Hematopoietic multipotent progenitor cell treated with erythropoietin and hydrocortisone succinate and interleukin-3 and kit ligand, for 4 days (in vitro differentiated cells): ENCODE data around the gene MEMO1.
"Not testable (repeated sequence)": the region's sequence is repeated elsewhere in the genome, so short reads cannot be mapped to it uniquely, and the experiment has no call there.

ENCODE experiments used
- DNase-seq: peaks from one replicate; pipeline ENCODE4 v3.0.0-alpha.2; 2015

MEMO1 gene

GRCh38 chr2:31997653-31998052 is 13.2 kb downstream of the MEMO1 start:
- DNase-seq, result peak; percentile 21

- no peak for DNase-seq
These were observed 14.1 kb downstream of the MEMO1 start for GRCh38 chr2:31996571-31997150.

- no peak for DNase-seq
These were observed 17.9 kb downstream of the MEMO1 start for GRCh38 chr2:31992934-31993333.

- DNase-seq, result no peak
These were observed 18.7 kb downstream of the MEMO1 start for GRCh38 chr2:31992025-31992579.

- DNase-seq, result no peak
These were observed 20.9 kb downstream of the MEMO1 start for GRCh38 chr2:31989946-31990345.

GRCh38 chr2:31987454-31988220 is 23.2 kb downstream of the MEMO1 start:
- peak; percentile 47 for DNase-seq

GRCh38 chr2:31986906-31987305 is 23.9 kb downstream of the MEMO1 start:
- no peak for DNase-seq

GRCh38 chr2:31983762-31984467 is 26.9 kb downstream of the MEMO1 start:
- no peak for DNase-seq

GRCh38 chr2:31980674-31981356 is 30.0 kb downstream of the MEMO1 start:
- DNase-seq, result peak; percentile 89

GRCh38 chr2:31979956-31980355 is 30.9 kb downstream of the MEMO1 start:
- DNase-seq, result no peak

GRCh38 chr2:31979018-31979417 is 31.8 kb downstream of the MEMO1 start:
- DNase-seq, result peak; percentile 25

- DNase-seq, result no peak
These were observed 32.4 kb downstream of the MEMO1 start for GRCh38 chr2:31978436-31978835.

- DNase-seq, result no peak
These were observed 37.1 kb downstream of the MEMO1 start for GRCh38 chr2:31973665-31974064.

GRCh38 chr2:31972059-31972458 is 38.7 kb downstream of the MEMO1 start:
- DNase-seq, result no peak

- DNase-seq, result no peak
These were observed 41.6 kb downstream of the MEMO1 start for GRCh38 chr2:31969178-31969577.

GRCh38 chr2:31967790-31968189 is 43.0 kb downstream of the MEMO1 start:
- no peak for DNase-seq

GRCh38 chr2:31966402-31966801 is 44.4 kb downstream of the MEMO1 start:
- DNase-seq, result not testable (repeated sequence)

GRCh38 chr2:31965094-31965493 is 45.7 kb downstream of the MEMO1 start:
- DNase-seq, result no peak

GRCh38 chr2:31962757-31963361 is 47.9 kb downstream of the MEMO1 start:
- no peak for DNase-seq

GRCh38 chr2:31958140-31958717 is 52.6 kb downstream of the MEMO1 start:
- DNase-seq, result no peak

- no peak for DNase-seq
These were observed 53.3 kb downstream of the MEMO1 start for GRCh38 chr2:31957354-31958139.
